ENCODE data around the gene MEAF6.
A peak's percentile ranks its signal among the peaks of the same experiment; 100 is the strongest.

MEAF6 gene

DNA sequence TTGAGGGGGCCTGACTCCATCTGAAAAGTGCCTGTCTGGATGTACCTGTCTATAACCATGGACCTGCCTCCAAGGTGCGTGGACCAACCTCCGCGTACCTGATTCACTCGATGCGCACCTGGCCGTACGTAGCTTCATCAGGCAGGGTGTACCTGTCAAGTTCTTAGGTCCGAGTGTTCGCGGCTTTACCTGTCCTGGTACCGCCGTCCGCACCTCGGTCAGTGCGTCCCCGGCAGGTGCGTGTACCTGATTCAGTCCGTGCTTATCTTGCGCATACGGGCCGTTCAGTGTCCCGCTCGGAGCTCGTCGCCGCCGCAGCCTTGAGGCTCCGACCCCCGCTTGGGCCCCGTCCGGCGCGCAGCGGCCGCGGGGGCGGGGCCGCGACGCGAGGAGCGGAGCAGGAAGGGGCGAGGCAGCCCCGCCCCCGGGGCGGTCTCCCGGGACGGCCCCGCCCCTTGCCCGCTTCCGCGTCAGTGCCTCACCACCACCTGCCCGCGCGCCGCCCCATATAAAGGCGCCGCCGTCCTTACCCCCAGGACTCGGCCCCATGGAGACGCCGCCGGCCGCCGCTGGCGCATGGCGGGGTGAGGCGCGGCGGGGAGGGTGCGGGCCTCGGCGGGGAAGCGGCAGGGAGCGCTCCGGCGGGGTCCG is 40.4 kb downstream of the MEAF6 start, which contains the start of gene ZC3H12A:
TSS of gene ZC3H12A (plus strand) at position 535 of the 651 bp plus-strand sequence. CDS start 917 bp downstream, outside the sequence.
- no peaks in the 10 kb centered on the region for H3K27me3 ChIP-seq (replicated peaks; ENCODE audit: control insufficient read depth, insufficient read depth, low read length, poor library complexity, severe bottlenecking)
- H3K27ac ChIP-seq (ENCODE audit: insufficient read depth, low read length, poor library complexity, severe bottlenecking) = peak within 1 kb of the TSS; percentile 99
- peaks cover 14% of the 10 kb centered on the region for H3K36me3 ChIP-seq (ENCODE audit: control insufficient read depth, insufficient read depth, low read length)
- DNase-seq = peak; percentile 82 to 93 (median 89)
- H3K4me1 ChIP-seq (ENCODE audit: control insufficient read depth, insufficient read depth, low read length, poor library complexity, severe bottlenecking) = peaks cover 43% of the 10 kb centered on the region
- H3K4me3 ChIP-seq (ENCODE audit: insufficient read depth, low read depth, low read length, poor library complexity, severe bottlenecking) = peak within 1 kb of the TSS; percentile 98
- no peaks in the 10 kb centered on the region for H3K9me3 ChIP-seq (ENCODE audit: control insufficient read depth, low read length)

DNA sequence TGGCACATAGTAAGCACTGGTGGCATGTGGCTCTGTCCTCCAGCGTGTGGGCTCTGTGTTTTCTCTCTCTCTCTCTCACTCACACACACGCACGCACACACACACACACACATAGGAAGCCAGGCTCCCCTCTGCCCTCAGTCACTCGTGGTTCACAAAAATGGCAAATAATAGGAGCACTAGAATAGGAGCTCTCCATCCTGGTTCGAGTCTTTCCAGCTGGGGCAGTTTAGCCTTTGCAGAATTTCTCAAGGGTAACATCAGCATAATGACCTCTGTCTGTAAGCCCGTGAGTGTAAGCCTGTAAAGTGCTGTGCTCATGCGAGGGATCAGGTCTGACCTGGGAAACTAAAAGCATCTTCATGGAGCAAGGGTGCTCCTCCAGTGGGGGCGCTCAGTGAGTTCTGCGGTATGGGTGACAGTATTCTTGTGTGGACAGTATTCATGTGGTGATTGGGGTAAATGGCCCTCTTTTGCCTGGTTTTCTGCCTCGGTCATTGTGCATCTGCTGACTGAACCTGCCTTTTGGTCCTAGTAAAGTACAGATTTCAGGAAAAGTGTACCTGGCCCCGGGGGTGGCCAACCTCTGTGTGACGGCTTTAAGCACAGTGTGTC is 41.0 kb downstream of the MEAF6 start:
- H3K4me1 ChIP-seq (ENCODE audit: control insufficient read depth, insufficient read depth, low read length, poor library complexity, severe bottlenecking) = peaks cover 37% of the 10 kb centered on the region
- peak in 1 of 3 donors; percentile 31 for DNase-seq
- H3K27ac ChIP-seq (ENCODE audit: insufficient read depth, low read length, poor library complexity, severe bottlenecking) = peak overlapping the region; percentile 99

DNA sequence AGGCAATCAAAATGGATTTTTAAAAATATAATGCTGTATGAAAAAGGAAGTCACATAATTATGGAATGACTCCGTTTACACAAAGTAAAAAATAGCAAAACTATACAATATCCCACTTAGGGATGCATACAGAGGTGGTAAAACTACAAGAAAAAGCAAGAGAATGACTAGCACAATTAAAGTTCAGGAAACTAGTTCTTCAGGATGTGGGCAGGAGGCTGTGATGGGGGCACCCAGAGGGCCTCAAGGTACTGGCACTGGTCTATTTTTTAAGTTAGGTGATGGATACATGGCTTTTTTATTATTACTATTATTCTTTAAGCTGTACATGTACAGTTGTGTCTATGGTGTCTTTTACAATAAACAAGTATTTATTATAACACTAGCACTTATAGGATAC is 41.6 kb downstream of the MEAF6 start:
- peaks cover 32% of the 10 kb centered on the region for H3K4me1 ChIP-seq (ENCODE audit: control insufficient read depth, insufficient read depth, low read length, poor library complexity, severe bottlenecking)
- no peak overlapping the region for H3K4me3 ChIP-seq (ENCODE audit: insufficient read depth, low read depth, low read length, poor library complexity, severe bottlenecking)
- H3K9me3 ChIP-seq (ENCODE audit: control insufficient read depth, low read length) = no peaks in the 10 kb centered on the region
- no peak for DNase-seq
- H3K27ac ChIP-seq (ENCODE audit: insufficient read depth, low read length, poor library complexity, severe bottlenecking) = peak overlapping the region; percentile 99
- no peaks in the 10 kb centered on the region for H3K27me3 ChIP-seq (replicated peaks; ENCODE audit: control insufficient read depth, insufficient read depth, low read length, poor library complexity, severe bottlenecking)
- peaks cover 10% of the 10 kb centered on the region for H3K36me3 ChIP-seq (ENCODE audit: control insufficient read depth, insufficient read depth, low read length)

More for the DNA sequence above, 41.0 kb downstream of the MEAF6 start:
- Histone ChIP-seq H3K27me3 (replicated peaks; ENCODE audit: control insufficient read depth, insufficient read depth, low read length, poor library complexity, severe bottlenecking) (no peaks in the 10 kb centered on the region), H3K9me3 (ENCODE audit: control insufficient read depth, low read length) (no peaks in the 10 kb centered on the region), H3K4me3 (ENCODE audit: insufficient read depth, low read depth, low read length, poor library complexity, severe bottlenecking) (peak overlapping the region; percentile 98), H3K36me3 (ENCODE audit: control insufficient read depth, insufficient read depth, low read length) (peaks cover 14% of the 10 kb centered on the region)

DNA sequence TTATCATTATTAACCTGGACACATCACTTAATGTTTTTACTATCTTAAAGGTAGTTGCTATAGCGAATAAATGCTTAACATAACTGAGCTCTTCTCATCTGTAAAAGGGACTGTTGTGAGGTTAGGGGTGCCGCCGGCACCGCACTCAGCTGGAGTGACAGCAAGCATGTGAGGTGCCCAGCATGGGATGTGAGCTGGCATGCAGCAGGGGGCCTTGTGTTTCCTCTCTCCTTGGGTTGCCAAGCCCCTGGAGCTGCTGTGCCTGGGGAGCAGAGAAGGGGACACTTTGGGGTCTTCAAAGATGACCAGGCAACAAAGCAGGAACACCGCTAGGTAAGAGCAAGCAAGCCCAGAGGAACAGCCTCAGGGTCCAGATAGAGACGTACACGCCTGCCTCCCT is 42.3 kb downstream of the MEAF6 start:
- H3K4me3 ChIP-seq (ENCODE audit: insufficient read depth, low read depth, low read length, poor library complexity, severe bottlenecking) = no peak overlapping the region
- no peak for DNase-seq
- no peaks in the 10 kb centered on the region for H3K9me3 ChIP-seq (ENCODE audit: control insufficient read depth, low read length)
- peak overlapping the region; percentile 99 for H3K27ac ChIP-seq (ENCODE audit: insufficient read depth, low read length, poor library complexity, severe bottlenecking)
- H3K36me3 ChIP-seq (ENCODE audit: control insufficient read depth, insufficient read depth, low read length) = peaks cover 8% of the 10 kb centered on the region
- peaks cover 26% of the 10 kb centered on the region for H3K4me1 ChIP-seq (ENCODE audit: control insufficient read depth, insufficient read depth, low read length, poor library complexity, severe bottlenecking)
- no peaks in the 10 kb centered on the region for H3K27me3 ChIP-seq (replicated peaks; ENCODE audit: control insufficient read depth, insufficient read depth, low read length, poor library complexity, severe bottlenecking)

GRCh38 chr1:37471345-37472231 is 43.0 kb downstream of the MEAF6 start:
- Histone ChIP-seq H3K27me3 (replicated peaks; ENCODE audit: control insufficient read depth, insufficient read depth, low read length, poor library complexity, severe bottlenecking) (no peaks in the 10 kb centered on the region), H3K9me3 (ENCODE audit: control insufficient read depth, low read length) (no peaks in the 10 kb centered on the region), H3K36me3 (ENCODE audit: control insufficient read depth, insufficient read depth, low read length) (peaks cover 8% of the 10 kb centered on the region), H3K27ac (ENCODE audit: insufficient read depth, low read length, poor library complexity, severe bottlenecking) (no peak overlapping the region), H3K4me3 (ENCODE audit: insufficient read depth, low read depth, low read length, poor library complexity, severe bottlenecking) (no peak overlapping the region), H3K4me1 (ENCODE audit: control insufficient read depth, insufficient read depth, low read length, poor library complexity, severe bottlenecking) (peaks cover 26% of the 10 kb centered on the region)
- DNase-seq = no peak

GRCh38 chr1:37469386-37469785 is 45.2 kb downstream of the MEAF6 start:
- DNase-seq = no peak
- Histone ChIP-seq H3K27me3 (replicated peaks; ENCODE audit: control insufficient read depth, insufficient read depth, low read length, poor library complexity, severe bottlenecking) (no peaks in the 10 kb centered on the region), H3K27ac (ENCODE audit: insufficient read depth, low read length, poor library complexity, severe bottlenecking) (no peak overlapping the region), H3K9me3 (ENCODE audit: control insufficient read depth, low read length) (no peaks in the 10 kb centered on the region), H3K4me1 (ENCODE audit: control insufficient read depth, insufficient read depth, low read length, poor library complexity, severe bottlenecking) (peaks cover 26% of the 10 kb centered on the region), H3K36me3 (ENCODE audit: control insufficient read depth, insufficient read depth, low read length) (no peaks in the 10 kb centered on the region), H3K4me3 (ENCODE audit: insufficient read depth, low read depth, low read length, poor library complexity, severe bottlenecking) (no peak overlapping the region)

DNA sequence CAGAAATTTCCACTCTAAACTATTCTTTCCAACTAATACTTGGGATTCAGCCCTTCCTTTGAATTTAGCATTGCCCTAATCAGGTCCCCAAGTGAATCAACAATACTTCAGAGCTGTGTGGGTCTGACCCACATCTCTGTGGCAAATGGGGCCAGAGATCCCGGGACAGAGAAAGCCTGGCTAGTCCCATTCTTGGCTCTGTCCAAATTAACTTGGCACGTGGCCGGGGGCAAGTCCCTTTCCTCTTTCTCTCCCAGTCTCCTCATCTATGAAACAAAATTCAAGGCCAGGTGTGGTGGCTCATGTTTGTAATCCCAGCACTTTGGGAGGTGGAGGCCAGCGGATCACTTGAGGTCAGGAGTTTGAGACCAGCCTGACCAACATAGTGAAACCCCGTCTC is 46.5 kb downstream of the MEAF6 start:
- no peak for DNase-seq
- Histone ChIP-seq H3K4me3 (ENCODE audit: insufficient read depth, low read depth, low read length, poor library complexity, severe bottlenecking) (no peak overlapping the region), H3K9me3 (ENCODE audit: control insufficient read depth, low read length) (no peaks in the 10 kb centered on the region), H3K27me3 (replicated peaks; ENCODE audit: control insufficient read depth, insufficient read depth, low read length, poor library complexity, severe bottlenecking) (no peaks in the 10 kb centered on the region), H3K36me3 (ENCODE audit: control insufficient read depth, insufficient read depth, low read length) (no peaks in the 10 kb centered on the region), H3K27ac (ENCODE audit: insufficient read depth, low read length, poor library complexity, severe bottlenecking) (no peak overlapping the region), H3K4me1 (ENCODE audit: control insufficient read depth, insufficient read depth, low read length, poor library complexity, severe bottlenecking) (peaks cover 15% of the 10 kb centered on the region)

GRCh38 chr1:37465593-37466517 is 48.7 kb downstream of the MEAF6 start:
- no peak overlapping the region for H3K27ac ChIP-seq (ENCODE audit: insufficient read depth, low read length, poor library complexity, severe bottlenecking)
- no peak overlapping the region for H3K4me3 ChIP-seq (ENCODE audit: insufficient read depth, low read depth, low read length, poor library complexity, severe bottlenecking)
- H3K36me3 ChIP-seq (ENCODE audit: control insufficient read depth, insufficient read depth, low read length) = no peaks in the 10 kb centered on the region
- H3K4me1 ChIP-seq (ENCODE audit: control insufficient read depth, insufficient read depth, low read length, poor library complexity, severe bottlenecking) = no peaks in the 10 kb centered on the region
- H3K27me3 ChIP-seq (replicated peaks; ENCODE audit: control insufficient read depth, insufficient read depth, low read length, poor library complexity, severe bottlenecking) = no peaks in the 10 kb centered on the region
- H3K9me3 ChIP-seq (ENCODE audit: control insufficient read depth, low read length) = no peaks in the 10 kb centered on the region
- DNase-seq = no peak

GRCh38 chr1:37464443-37464842 is 50.1 kb downstream of the MEAF6 start:
- no peaks in the 10 kb centered on the region for H3K9me3 ChIP-seq (ENCODE audit: control insufficient read depth, low read length)
- H3K36me3 ChIP-seq (ENCODE audit: control insufficient read depth, insufficient read depth, low read length) = no peaks in the 10 kb centered on the region
- no peaks in the 10 kb centered on the region for H3K4me1 ChIP-seq (ENCODE audit: control insufficient read depth, insufficient read depth, low read length, poor library complexity, severe bottlenecking)
- H3K4me3 ChIP-seq (ENCODE audit: insufficient read depth, low read depth, low read length, poor library complexity, severe bottlenecking) = no peak overlapping the region
- no peaks in the 10 kb centered on the region for H3K27me3 ChIP-seq (replicated peaks; ENCODE audit: control insufficient read depth, insufficient read depth, low read length, poor library complexity, severe bottlenecking)
- H3K27ac ChIP-seq (ENCODE audit: insufficient read depth, low read length, poor library complexity, severe bottlenecking) = no peak overlapping the region
- no peak for DNase-seq

All from effector memory CD4-positive, alpha-beta T cell (primary cell).